HepG2 (cell line): ENCODE data around the gene CISD3. TPM values are rescaled to one million over a fixed set of nuclear protein-coding genes. Genes with fewer than 3 reads are reported as not detected.

Source experiments
- BCLAF1 ChIP-seq: fragments of 450-650 bp; IDR thresholded peaks from 2 replicates; pipeline ENCODE4 v1.6.1; 2017; ENCODE audit warnings: mild to moderate bottlenecking
- BORCS8-MEF2B ChIP-seq: sonication (generic); formaldehyde crosslinking; IDR thresholded peaks from 2 replicates; pipeline ENCODE4 v1.8.0; 2022; ENCODE audit warnings: mild to moderate bottlenecking, missing genetic modification reagents
- CHD4 ChIP-seq: fragments of 200-600 bp; sonication (generic); IDR thresholded peaks from 2 replicates; pipeline ENCODE4 v1.7.0; 2017; ENCODE audit warnings: mild to moderate bottlenecking, low read length, borderline replicate concordance
- GLMP ChIP-seq: sonication (generic); formaldehyde crosslinking; IDR thresholded peaks from 2 replicates; pipeline ENCODE4 v1.9.0; 2021; ENCODE audit warnings: missing genetic modification reagents, mild to moderate bottlenecking, borderline replicate concordance
- HNF1B ChIP-seq: sonication (generic); formaldehyde crosslinking; IDR thresholded peaks from 2 replicates; pipeline ENCODE4 v1.5.1; 2020; ENCODE audit warnings: mild to moderate bottlenecking, moderate library complexity, missing genetic modification reagents
- HNF4A ChIP-seq: sonication (generic); formaldehyde crosslinking; IDR thresholded peaks from 2 replicates; pipeline ENCODE4 v1.4.0; 2020; ENCODE audit warnings: missing genetic modification reagents
- HOXD1 ChIP-seq: sonication (generic); formaldehyde crosslinking; IDR thresholded peaks from 2 replicates; pipeline ENCODE4 v1.5.0; 2020; ENCODE audit warnings: missing genetic modification reagents
- IKZF4 ChIP-seq: sonication (generic); formaldehyde crosslinking; IDR thresholded peaks from 2 replicates; pipeline ENCODE4 v1.5.1; 2020; ENCODE audit warnings: borderline replicate concordance, mild to moderate bottlenecking, low read depth, missing genetic modification reagents; ENCODE audit errors: not compliant biosample characterization
- KDM6A ChIP-seq: IDR thresholded peaks from 2 replicates; pipeline ENCODE4 v1.6.1; 2016; ENCODE audit warnings: low read depth
- PITX1 ChIP-seq: sonication (generic); formaldehyde crosslinking; IDR thresholded peaks from 2 replicates; pipeline ENCODE4 v1.5.1; 2020; ENCODE audit warnings: mild to moderate bottlenecking, missing genetic modification reagents
- SETDB1 ChIP-seq: sonication (generic); formaldehyde crosslinking; IDR thresholded peaks from 2 replicates; pipeline ENCODE4 v1.5.1; 2020; ENCODE audit warnings: missing genetic modification reagents, mild to moderate bottlenecking, borderline replicate concordance
- SOX6 ChIP-seq, 2 experiments: fragments of 450-650 bp in 1 of 2; sonication (generic) in 1 of 2; formaldehyde crosslinking in 1 of 2; IDR thresholded peaks; 2 replicates each; pipeline versions ENCODE4 v1.4.0 to v1.6.1; 2017 to 2020; ENCODE audit warnings: antibody characterized with exemption in 1 of 2, mild to moderate bottlenecking in 1 of 2, missing genetic modification reagents in 1 of 2
- ZFP41 ChIP-seq: sonication (generic); formaldehyde crosslinking; IDR thresholded peaks from 2 replicates; pipeline ENCODE4 v1.4.0; 2020; ENCODE audit warnings: mild to moderate bottlenecking, missing genetic modification reagents, borderline replicate concordance
- ZMAT3 ChIP-seq: sonication (generic); formaldehyde crosslinking; conservative IDR thresholded peaks from 2 replicates; pipeline ENCODE4 v1.7.0; 2021; ENCODE audit warnings: missing genetic modification reagents
- ZNF18 ChIP-seq: sonication (generic); formaldehyde crosslinking; IDR thresholded peaks from 2 replicates; pipeline ENCODE4 v1.8.0; 2022; ENCODE audit warnings: mild to moderate bottlenecking, missing genetic modification reagents; ENCODE audit not compliant: insufficient replicate concordance
- ZNF460 ChIP-seq: sonication (generic); formaldehyde crosslinking; IDR thresholded peaks from 2 replicates; pipeline ENCODE4 v1.5.1; 2020; ENCODE audit warnings: missing genetic modification reagents, mild to moderate bottlenecking, borderline replicate concordance
- ZNF552 ChIP-seq: sonication (generic); formaldehyde crosslinking; IDR thresholded peaks from 2 replicates; pipeline ENCODE4 v1.9.0; 2022; ENCODE audit warnings: missing genetic modification reagents, mild to moderate bottlenecking, borderline replicate concordance
- ZNF589 ChIP-seq: sonication (generic); formaldehyde crosslinking; conservative IDR thresholded peaks from 2 replicates; pipeline ENCODE4 v1.8.0; 2022; ENCODE audit warnings: mild to moderate bottlenecking, moderate library complexity, missing genetic modification reagents
- ZNF616 ChIP-seq: sonication (generic); formaldehyde crosslinking; IDR thresholded peaks from 2 replicates; pipeline ENCODE4 v1.5.0; 2020; ENCODE audit warnings: low read depth, mild to moderate bottlenecking, missing genetic modification reagents
- polyA plus RNA-seq, 8 experiments: library from polyadenylated mRNA; depleted of rRNA in 3 of 8; stranded (reverse) in 7 of 8; unstranded in 1 of 8; fragments of >200 nt; fragmentation: Illumina TruSeq in 4 of 8; extraction: Trizol in 4 of 8; gene quantifications; 2 replicates each; pipeline versions ENCODE4 v1.2.1 to v1.2.3, GENCODE V29; 2011 to 2016; ENCODE audit warnings: low read depth in 4 of 8, missing spikeins in 1 of 8, mixed read lengths in 1 of 8; ENCODE audit not compliant: insufficient read depth in 1 of 8
- total RNA-seq, 5 experiments: library from RNA; depleted of rRNA; stranded (reverse); fragments of >200 nt; fragmentation: Illumina TruSeq; extraction: Trizol; gene quantifications; 2 replicates each; pipeline ENCODE4 v1.2.3, GENCODE V29; 2016; ENCODE audit warnings: low read depth in 1 of 5

The CISD3 gene
- total and polyA plus RNA-seq, 2 of the 13 experiments (the other 11 are each of a cell fraction or from before 2014, with no cell fraction given) = 30.0 to 34.1 TPM

- TF ChIP-seq BCLAF1 = no peak
- TF ChIP-seq CHD4 = peak; percentile 89
- no peak for TF ChIP-seq SOX6 (IDR thresholded peaks at IDR 0.05)
- TF ChIP-seq SOX6 (CRISPR knock-in tag; IDR thresholded peaks at IDR 0.05) = peak; percentile 97
- peak; percentile 89 for TF ChIP-seq HNF1B
- 0 out of 2 replicates have a peak, but pooled peaks have one; percentile 68 for TF ChIP-seq ZNF616 (CRISPR knock-in tag)
- no peak for TF ChIP-seq SETDB1 (CRISPR knock-in tag)
- no peak; the same call in 1 of the 2 replicates for TF ChIP-seq ZFP41 (CRISPR knock-in tag)
- peak; percentile 37 for TF ChIP-seq IKZF4 (CRISPR knock-in tag)
- TF ChIP-seq ZNF552 (CRISPR knock-in tag) = peak; percentile 65; the same call in 1 of the 2 replicates
- TF ChIP-seq GLMP = no peak
- TF ChIP-seq KDM6A (CRISPR knock-in tag) = peak; percentile 86
- peak; percentile 88 for TF ChIP-seq HNF4A
- TF ChIP-seq ZMAT3 (CRISPR knock-in tag) = peak; percentile 97
- peak; percentile 98 for TF ChIP-seq HOXD1 (CRISPR knock-in tag)
- TF ChIP-seq PITX1 (CRISPR knock-in tag) = peak; percentile 100
- TF ChIP-seq ZNF460 (CRISPR knock-in tag) = peak; percentile 81
- TF ChIP-seq ZNF18 (CRISPR knock-in tag) = peak; percentile 96
- TF ChIP-seq BORCS8-MEF2B (CRISPR knock-in tag) = peak; percentile 56
- TF ChIP-seq ZNF589 (CRISPR knock-in tag) = no peak; the same call in 1 of the 2 replicates
Measured at GRCh38 chr17:38703742-38704605, 26.2 kb upstream of the CISD3 start (continued).
